Measurements from ENCODE around the gene MPI. TPM values are rescaled to one million over a fixed set of nuclear protein-coding genes. Genes with fewer than 3 reads are reported as not detected.
A peak's percentile ranks its signal among the peaks of the same experiment; 100 is the strongest.

Gene MPI
- polyA plus RNA-seq, 3 donors, result 19.2 to 19.9 (median 19.7) TPM

DNA sequence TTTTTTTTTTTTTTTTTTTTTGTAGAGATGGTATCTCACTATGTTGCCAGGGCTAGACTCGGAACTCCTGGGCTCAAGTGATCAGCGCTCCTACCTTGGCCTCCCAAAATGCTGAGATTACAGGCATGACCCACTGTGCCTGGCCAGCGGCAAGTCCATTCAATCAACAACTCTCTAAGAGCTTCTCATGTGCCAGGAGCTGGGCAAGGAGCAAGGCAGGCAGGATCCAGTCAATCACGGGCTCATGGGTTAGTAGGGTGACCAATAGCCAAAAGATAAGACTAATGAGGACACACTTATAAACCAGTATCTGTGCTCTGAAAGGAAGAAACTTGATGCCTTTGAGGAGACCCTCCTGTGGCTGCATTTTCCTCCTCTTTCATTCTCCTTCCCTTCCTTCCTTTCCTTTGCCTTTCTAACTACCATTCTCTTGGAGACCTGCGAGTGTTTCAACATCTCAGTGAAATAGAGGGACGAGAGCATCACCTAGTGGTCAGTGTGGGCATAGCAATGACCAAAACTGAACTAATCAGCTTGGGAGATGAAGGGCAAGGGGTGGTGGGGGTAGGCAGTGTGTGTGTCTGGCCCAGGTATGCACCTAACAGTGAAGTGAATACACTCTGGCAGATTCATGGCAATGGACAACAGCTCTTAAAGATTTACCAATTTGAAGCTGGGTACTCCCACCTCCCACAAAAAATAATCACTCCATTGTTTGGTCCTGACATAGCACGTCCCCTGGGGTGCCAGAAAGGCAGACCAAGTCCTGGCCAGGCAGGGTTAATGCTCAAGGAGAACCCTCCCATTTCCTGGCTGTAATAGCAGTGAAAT lies 60.5 kb downstream of the MPI start:
- Histone ChIP-seq H3K36me3 (replicated peaks in 1 of 2; ENCODE audit: control insufficient read depth in 1 of 2, insufficient read depth in 2 of 2, low read length in 2 of 2) (no peaks in the 10 kb centered on the region), H3K4me1 (ENCODE audit: control insufficient read depth in 1 of 2, insufficient read depth in 2 of 2, low read length in 2 of 2) (peaks cover 6 to 10% of the 10 kb centered on the region in 2 donors), H4K20me1 (ENCODE audit: insufficient read depth, low read length) (peaks cover 10% of the 10 kb centered on the region), H3K27me3 (ENCODE audit: control insufficient read depth in 2 of 2, insufficient read depth in 2 of 2, low read length in 2 of 2) (no peaks in the 10 kb centered on the region), H3K79me2 (ENCODE audit: insufficient read depth, low read length) (peaks cover 4% of the 10 kb centered on the region), H3K9ac (ENCODE audit: insufficient read depth, low read length, poor library complexity, severe bottlenecking) (no peak overlapping the region), H3K27ac (ENCODE audit: low read depth in 1 of 2, low read length in 2 of 2) (no peak overlapping the region), H2AFZ (ENCODE audit: insufficient read depth, low read depth, low read length, poor library complexity, severe bottlenecking) (no peak overlapping the region), H3K9me3 (replicated peaks in 1 of 2; ENCODE audit: control insufficient read depth in 1 of 2, insufficient read depth in 1 of 2, low read length in 2 of 2) (no peaks in the 10 kb centered on the region), H3K4me3 (replicated peaks in 1 of 3; ENCODE audit: low read depth in 2 of 3, low read length in 3 of 3) (no peak overlapping the region), H3K4me2 (replicated peaks; ENCODE audit: extremely low read depth, low read length, poor library complexity, severe bottlenecking) (no peak overlapping the region)
- DNase-seq, result peak; percentile 58 to 79 (median 70)
- Mint-ChIP-seq H3K4me1 (peaks cover 12% of the 10 kb centered on the region), H3K27ac (no peak overlapping the region), H3K27me3 (ENCODE audit: low read depth in 3 of 3) (peaks cover 6 to 10% (median 7%) of the 10 kb centered on the region in 3 donors), H3K36me3 (no peaks in the 10 kb centered on the region), H3K4me3 (no peak overlapping the region), H3K9me3 (peaks cover 0 to 2% (median 0%) of the 10 kb centered on the region in 7 donors)
- TF ChIP-seq, protein P1, sequence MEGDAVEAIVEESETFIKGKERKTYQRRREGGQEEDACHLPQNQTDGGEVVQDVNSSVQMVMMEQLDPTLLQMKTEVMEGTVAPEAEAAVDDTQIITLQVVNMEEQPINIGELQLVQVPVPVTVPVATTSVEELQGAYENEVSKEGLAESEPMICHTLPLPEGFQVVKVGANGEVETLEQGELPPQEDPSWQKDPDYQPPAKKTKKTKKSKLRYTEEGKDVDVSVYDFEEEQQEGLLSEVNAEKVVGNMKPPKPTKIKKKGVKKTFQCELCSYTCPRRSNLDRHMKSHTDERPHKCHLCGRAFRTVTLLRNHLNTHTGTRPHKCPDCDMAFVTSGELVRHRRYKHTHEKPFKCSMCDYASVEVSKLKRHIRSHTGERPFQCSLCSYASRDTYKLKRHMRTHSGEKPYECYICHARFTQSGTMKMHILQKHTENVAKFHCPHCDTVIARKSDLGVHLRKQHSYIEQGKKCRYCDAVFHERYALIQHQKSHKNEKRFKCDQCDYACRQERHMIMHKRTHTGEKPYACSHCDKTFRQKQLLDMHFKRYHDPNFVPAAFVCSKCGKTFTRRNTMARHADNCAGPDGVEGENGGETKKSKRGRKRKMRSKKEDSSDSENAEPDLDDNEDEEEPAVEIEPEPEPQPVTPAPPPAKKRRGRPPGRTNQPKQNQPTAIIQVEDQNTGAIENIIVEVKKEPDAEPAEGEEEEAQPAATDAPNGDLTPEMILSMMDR (IDR thresholded peaks at IDR 0.05), result peak; percentile 98
- intact Hi-C loops (cut with micrococcal nuclease), result no loop called here
- WGBS (ENCODE audit: insufficient coverage), result 50% methylated on average over 2 of the region's 7 CpGs

DNA sequence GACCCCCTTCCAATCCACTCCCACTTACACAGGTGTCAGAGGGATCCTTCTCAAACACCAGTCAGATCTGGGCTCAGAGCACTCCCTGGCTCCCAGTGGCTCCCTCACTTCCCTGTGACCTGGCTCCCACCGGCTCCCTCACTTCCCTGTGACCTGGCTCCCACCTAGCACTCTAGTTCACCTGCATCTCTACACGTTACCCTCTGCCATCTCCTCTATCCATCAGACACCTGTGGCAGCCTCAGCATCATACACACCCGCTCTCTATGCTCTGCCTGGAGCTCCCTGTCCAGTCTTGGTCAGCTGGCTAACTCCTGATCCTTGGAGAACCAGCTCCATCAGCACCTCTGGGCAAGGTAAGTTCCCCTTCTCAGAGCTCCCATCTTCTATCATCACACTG lies 61.2 kb downstream of the MPI start:
- H3K4me1 Mint-ChIP-seq, result peaks cover 19% of the 10 kb centered on the region
- Histone ChIP-seq H3K9me3 (replicated peaks in 1 of 2; ENCODE audit: control insufficient read depth in 1 of 2, insufficient read depth in 1 of 2, low read length in 2 of 2) (no peaks in the 10 kb centered on the region), H3K9ac (ENCODE audit: insufficient read depth, low read length, poor library complexity, severe bottlenecking) (no peak overlapping the region), H3K4me1 (ENCODE audit: control insufficient read depth in 1 of 2, insufficient read depth in 2 of 2, low read length in 2 of 2) (peaks cover 13 to 17% of the 10 kb centered on the region in 2 donors), H3K36me3 (replicated peaks in 1 of 2; ENCODE audit: control insufficient read depth in 1 of 2, insufficient read depth in 2 of 2, low read length in 2 of 2) (no peaks in the 10 kb centered on the region), H3K79me2 (ENCODE audit: insufficient read depth, low read length) (peaks cover 4% of the 10 kb centered on the region), H3K4me2 (replicated peaks; ENCODE audit: extremely low read depth, low read length, poor library complexity, severe bottlenecking) (no peak overlapping the region), H3K27me3 (ENCODE audit: control insufficient read depth in 2 of 2, insufficient read depth in 2 of 2, low read length in 2 of 2) (peaks cover 0 to 6% of the 10 kb centered on the region in 2 donors), H4K20me1 (ENCODE audit: insufficient read depth, low read length) (peaks cover 17% of the 10 kb centered on the region), H3K27ac (ENCODE audit: low read depth in 1 of 2, low read length in 2 of 2) (no peak overlapping the region), H2AFZ (ENCODE audit: insufficient read depth, low read depth, low read length, poor library complexity, severe bottlenecking) (no peak overlapping the region), H3K4me3 (replicated peaks in 1 of 3; ENCODE audit: low read depth in 2 of 3, low read length in 3 of 3) (no peak overlapping the region)
- WGBS (ENCODE audit: insufficient coverage), result 81% methylated on average over 3 of the region's 3 CpGs
- H3K9me3 Mint-ChIP-seq, result peaks cover 0 to 2% (median 0%) of the 10 kb centered on the region in 7 donors
- H3K4me3 Mint-ChIP-seq, result no peak overlapping the region
- no peak for DNase-seq
- intact Hi-C loops (cut with micrococcal nuclease), result no loop called here
- TF ChIP-seq, protein P1 (IDR thresholded peaks at IDR 0.05), result no peak
- peaks cover 6 to 17% (median 13%) of the 10 kb centered on the region in 3 donors for H3K27me3 Mint-ChIP-seq (ENCODE audit: low read depth in 3 of 3)
- peak overlapping the region in 1 of 7 donors; percentile 64 for H3K27ac Mint-ChIP-seq
- H3K36me3 Mint-ChIP-seq, result no peaks in the 10 kb centered on the region

Small RNA genes lying within 50 kb of the gene (small RNA-seq; reads per million reads assigned to genes)
- gene MIR6882 (ENCODE audit: insufficient read length, low read depth), result not detected

Other genes with a start within 250 kb of the MPI start
- gene EDC3, start 194.0 kb upstream of the MPI start, polyA plus RNA-seq, result 10 to 100 TPM; 10.0 to 14.9 (median 10.5) TPM
- under 1 TPM in 1 of 3 donors, not detected in 2; 0.16 TPM for gene CYP1A1, start 164.5 kb upstream of the MPI start, polyA plus RNA-seq
- gene CYP1A2, start 141.2 kb upstream of the MPI start, polyA plus RNA-seq, result not detected
- gene CSK, start 108.0 kb upstream of the MPI start, polyA plus RNA-seq, result 100 to 1,000 TPM in 2 of 3 donors, 10 to 100 TPM in 1; 79.0 to 426 (median 106) TPM
- gene LMAN1L, start 77.2 kb upstream of the MPI start, polyA plus RNA-seq, result under 1 TPM in 1 of 3 donors, not detected in 2; 0.08 TPM
- under 1 TPM in 1 of 3 donors, not detected in 2; 0.12 TPM for gene CPLX3, start 63.4 kb upstream of the MPI start, polyA plus RNA-seq
- 10 to 100 TPM in 2 of 3 donors, 1 to 10 TPM in 1; 9.4 to 58.7 (median 16.0) TPM for gene ULK3, start 46.9 kb upstream of the MPI start, polyA plus RNA-seq
- 100 to 1,000 TPM; 124 to 158 (median 124) TPM for gene SCAMP2, start 16.7 kb upstream of the MPI start, polyA plus RNA-seq
- gene FAM219B, start 16.8 kb downstream of the MPI start, polyA plus RNA-seq, result 10 to 100 TPM; 11.7 to 53.9 (median 17.1) TPM
- 100 to 1,000 TPM; 127 to 498 (median 434) TPM for gene COX5A, start 48.0 kb downstream of the MPI start, polyA plus RNA-seq
- gene RPP25, start 66.7 kb downstream of the MPI start, polyA plus RNA-seq, result 1 to 10 TPM; 1.7 to 6.7 (median 6.5) TPM
- under 1 TPM in 2 of 3 donors, not detected in 1; 0.08 to 0.32 TPM for gene SCAMP5, start 105.5 kb downstream of the MPI start, polyA plus RNA-seq
- gene PPCDC, start 133.5 kb downstream of the MPI start, polyA plus RNA-seq, result 10 to 100 TPM; 14.2 to 33.7 (median 18.7) TPM